ENCODE results near the gene SRPK2.
"Not testable (repeated sequence)": the region's sequence is repeated elsewhere in the genome, so short reads cannot be mapped to it uniquely, and the experiment has no call there.

Gene SRPK2

DNA sequence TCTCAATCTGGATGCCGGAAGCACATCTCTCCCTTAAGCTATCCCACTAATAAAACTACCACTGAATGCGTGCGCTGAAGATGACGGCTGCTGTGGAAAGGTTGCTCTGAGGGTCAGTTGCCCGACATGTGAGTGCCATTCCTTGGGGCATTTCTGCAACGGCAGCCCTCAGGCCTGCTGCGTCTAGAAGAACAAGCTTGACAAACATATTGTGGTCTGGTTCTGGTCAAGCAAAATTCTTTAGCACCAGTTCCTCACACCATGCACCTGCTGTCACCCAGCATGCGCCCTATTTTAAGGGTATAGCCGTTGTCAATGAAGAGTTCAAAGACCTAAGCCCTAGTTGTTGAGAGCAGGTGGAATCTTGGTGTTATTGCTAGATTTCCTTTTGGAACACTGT, 184.2 kb downstream of the SRPK2 start:
- no peak overlapping the region for H3K9ac ChIP-seq (ENCODE audit: low read length)
- no peaks in the 10 kb centered on the region for H3K9me3 ChIP-seq (ENCODE audit: control insufficient read depth, insufficient read depth, low read depth, low read length)
- no peaks in the 10 kb centered on the region for H3K4me1 ChIP-seq (ENCODE audit: control insufficient read depth, insufficient read depth, low read length)
- H3K27me3 ChIP-seq (ENCODE audit: control insufficient read depth, insufficient read depth, low read length), result no peaks in the 10 kb centered on the region
- H3K36me3 ChIP-seq (ENCODE audit: control insufficient read depth, insufficient read depth, low read length), result no peaks in the 10 kb centered on the region
- no peak overlapping the region for H3K4me3 ChIP-seq (ENCODE audit: low read depth, low read length)
- H3K27ac ChIP-seq (ENCODE audit: low read depth, low read length), result no peak overlapping the region

DNA sequence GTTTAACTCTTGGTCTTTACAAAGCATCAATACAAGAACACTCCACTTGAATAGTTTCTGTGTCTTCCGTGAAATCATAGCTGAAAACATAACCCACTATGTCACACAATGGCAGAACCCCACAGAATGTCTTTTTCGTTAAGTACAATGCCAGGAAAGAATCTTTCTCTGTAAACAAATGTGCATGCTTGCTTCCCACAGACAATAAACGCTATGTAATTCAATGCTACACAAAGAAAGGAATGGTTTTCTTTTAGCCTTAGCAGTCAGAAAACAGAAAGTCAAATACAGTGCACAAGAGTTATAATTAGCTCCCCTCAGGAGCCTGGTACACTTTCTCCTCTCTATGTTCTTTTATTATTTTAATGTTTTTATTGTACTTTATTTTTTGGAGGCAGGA, 186.1 kb downstream of the SRPK2 start:
- no peak overlapping the region for H3K9ac ChIP-seq (ENCODE audit: low read length)
- H3K9me3 ChIP-seq (ENCODE audit: control insufficient read depth, insufficient read depth, low read depth, low read length), result no peaks in the 10 kb centered on the region
- H3K4me3 ChIP-seq (ENCODE audit: low read depth, low read length), result no peak overlapping the region
- no peaks in the 10 kb centered on the region for H3K4me1 ChIP-seq (ENCODE audit: control insufficient read depth, insufficient read depth, low read length)
- H3K27ac ChIP-seq (ENCODE audit: low read depth, low read length), result no peak overlapping the region
- no peaks in the 10 kb centered on the region for H3K27me3 ChIP-seq (ENCODE audit: control insufficient read depth, insufficient read depth, low read length)
- no peaks in the 10 kb centered on the region for H3K36me3 ChIP-seq (ENCODE audit: control insufficient read depth, insufficient read depth, low read length)

DNA sequence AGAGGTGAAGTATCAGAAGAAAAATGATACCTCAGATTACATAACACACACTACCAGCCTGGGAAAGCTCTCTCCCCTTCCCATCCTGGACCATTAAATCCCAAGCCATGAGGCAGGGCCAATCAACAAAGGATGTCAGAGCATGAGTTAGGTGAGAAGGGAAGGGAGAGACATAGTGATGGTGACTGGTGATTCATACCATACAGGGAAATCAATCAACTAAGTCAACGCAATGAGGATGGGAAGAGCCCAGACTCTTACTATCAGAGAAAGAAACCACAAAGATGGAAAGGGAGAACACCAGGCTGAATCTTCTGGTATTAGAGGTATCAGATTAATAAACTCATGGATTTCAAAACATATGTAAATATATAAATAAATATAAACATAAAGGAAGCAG, 189.3 kb downstream of the SRPK2 start:
- Histone ChIP-seq H3K4me3 (ENCODE audit: low read depth, low read length) (no peak overlapping the region), H3K36me3 (ENCODE audit: control insufficient read depth, insufficient read depth, low read length) (no peaks in the 10 kb centered on the region), H3K27ac (ENCODE audit: low read depth, low read length) (no peak overlapping the region), H3K9me3 (ENCODE audit: control insufficient read depth, insufficient read depth, low read depth, low read length) (no peaks in the 10 kb centered on the region), H3K4me1 (ENCODE audit: control insufficient read depth, insufficient read depth, low read length) (no peaks in the 10 kb centered on the region), H3K27me3 (ENCODE audit: control insufficient read depth, insufficient read depth, low read length) (no peaks in the 10 kb centered on the region), H3K9ac (ENCODE audit: low read length) (no peak overlapping the region)

DNA sequence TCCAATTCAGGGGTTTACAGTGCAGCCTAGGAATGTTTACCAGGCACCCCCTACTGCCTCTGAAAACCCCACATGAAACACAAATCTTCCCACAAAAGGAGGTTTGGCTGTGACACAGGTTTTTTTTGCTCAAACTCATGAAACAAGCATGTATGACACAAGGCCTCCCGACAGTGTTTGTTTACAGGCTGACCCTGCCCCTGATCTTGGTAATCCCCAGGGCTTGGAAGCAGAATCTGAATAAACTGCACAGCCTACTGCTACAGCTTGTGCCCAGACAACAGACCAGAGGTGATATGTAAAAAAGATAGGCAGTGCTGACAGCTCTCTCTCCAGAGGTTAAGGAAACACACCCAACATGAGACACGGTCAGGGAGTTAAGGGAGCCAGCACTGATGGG, 190.5 kb downstream of the SRPK2 start:
- H3K36me3 ChIP-seq (ENCODE audit: control insufficient read depth, insufficient read depth, low read length), result no peaks in the 10 kb centered on the region
- no peaks in the 10 kb centered on the region for H3K4me1 ChIP-seq (ENCODE audit: control insufficient read depth, insufficient read depth, low read length)
- H3K27me3 ChIP-seq (ENCODE audit: control insufficient read depth, insufficient read depth, low read length), result no peaks in the 10 kb centered on the region
- H3K4me3 ChIP-seq (ENCODE audit: low read depth, low read length), result no peak overlapping the region
- H3K27ac ChIP-seq (ENCODE audit: low read depth, low read length), result no peak overlapping the region
- no peak overlapping the region for H3K9ac ChIP-seq (ENCODE audit: low read length)
- H3K9me3 ChIP-seq (ENCODE audit: control insufficient read depth, insufficient read depth, low read depth, low read length), result no peaks in the 10 kb centered on the region

DNA sequence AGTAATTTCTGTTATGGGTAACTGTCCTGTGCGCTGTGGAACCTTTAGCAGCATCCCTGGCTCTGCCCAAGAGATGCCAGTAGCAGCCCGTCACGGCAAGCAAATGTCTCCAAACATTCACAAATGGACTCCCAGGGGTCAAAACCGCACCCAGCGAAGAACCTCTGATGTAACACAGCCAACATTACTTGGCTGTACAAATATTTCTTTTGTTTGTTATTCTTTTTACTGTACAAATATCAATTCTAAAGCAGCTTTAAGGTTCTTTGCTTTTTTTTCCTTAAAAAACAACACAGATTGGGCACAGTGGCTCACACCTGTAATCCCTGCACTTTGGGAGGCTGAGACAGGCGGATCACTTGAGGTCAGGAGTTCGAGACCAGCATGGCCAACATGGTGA, 192.2 kb downstream of the SRPK2 start:
- no peaks in the 10 kb centered on the region for H3K36me3 ChIP-seq (ENCODE audit: control insufficient read depth, insufficient read depth, low read length)
- H3K27me3 ChIP-seq (ENCODE audit: control insufficient read depth, insufficient read depth, low read length), result no peaks in the 10 kb centered on the region
- no peak overlapping the region for H3K4me3 ChIP-seq (ENCODE audit: low read depth, low read length)
- no peaks in the 10 kb centered on the region for H3K9me3 ChIP-seq (ENCODE audit: control insufficient read depth, insufficient read depth, low read depth, low read length)
- H3K4me1 ChIP-seq (ENCODE audit: control insufficient read depth, insufficient read depth, low read length), result no peaks in the 10 kb centered on the region
- no peak overlapping the region for H3K9ac ChIP-seq (ENCODE audit: low read length)
- no peak overlapping the region for H3K27ac ChIP-seq (ENCODE audit: low read depth, low read length)

DNA sequence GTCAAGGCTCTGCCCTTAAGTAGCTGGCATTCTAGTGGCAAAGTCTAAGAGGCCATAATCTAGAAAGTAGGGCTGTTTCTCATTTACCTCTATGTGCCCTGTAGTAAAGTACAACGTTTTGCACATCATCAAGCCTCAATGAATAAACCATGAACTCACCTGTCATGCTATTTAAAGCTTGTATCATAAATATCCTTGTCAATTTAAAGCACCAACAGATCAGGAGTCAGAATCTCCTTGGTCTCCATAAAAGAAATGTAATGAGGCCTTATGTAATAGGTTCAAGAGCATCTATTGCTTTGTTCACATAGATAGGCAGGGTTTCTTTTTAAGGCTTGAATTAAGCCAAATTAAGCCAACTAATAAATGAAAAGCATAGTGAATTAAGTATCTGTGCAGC, 192.8 kb downstream of the SRPK2 start:
- no peaks in the 10 kb centered on the region for H3K4me1 ChIP-seq (ENCODE audit: control insufficient read depth, insufficient read depth, low read length)
- H3K9me3 ChIP-seq (ENCODE audit: control insufficient read depth, insufficient read depth, low read depth, low read length), result no peaks in the 10 kb centered on the region
- H3K4me3 ChIP-seq (ENCODE audit: low read depth, low read length), result no peak overlapping the region
- H3K27me3 ChIP-seq (ENCODE audit: control insufficient read depth, insufficient read depth, low read length), result no peaks in the 10 kb centered on the region
- H3K27ac ChIP-seq (ENCODE audit: low read depth, low read length), result no peak overlapping the region
- H3K36me3 ChIP-seq (ENCODE audit: control insufficient read depth, insufficient read depth, low read length), result no peaks in the 10 kb centered on the region
- H3K9ac ChIP-seq (ENCODE audit: low read length), result no peak overlapping the region

DNA sequence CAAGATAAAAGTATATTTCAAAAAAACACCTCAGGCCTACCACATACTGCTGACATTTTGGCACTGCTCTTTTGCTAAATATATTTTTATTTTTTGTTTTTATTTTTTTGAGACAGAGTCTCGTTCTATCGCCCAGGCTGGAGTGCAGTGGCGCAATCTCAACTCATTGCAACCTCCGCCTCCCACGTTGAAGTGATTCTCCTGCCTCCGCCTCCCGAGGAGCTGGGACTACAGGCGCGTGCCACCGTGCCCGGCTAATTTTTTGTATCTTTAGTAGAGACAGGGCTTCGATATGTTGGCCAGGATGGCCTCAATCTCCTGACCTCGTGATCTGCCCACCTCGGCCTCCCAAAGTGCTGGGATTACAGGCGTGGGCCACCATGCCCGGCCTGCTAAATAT, 193.8 kb downstream of the SRPK2 start:
- not testable (repeated sequence) for H3K27ac ChIP-seq (ENCODE audit: low read depth, low read length); H3K9me3 ChIP-seq (ENCODE audit: control insufficient read depth, insufficient read depth, low read depth, low read length); H3K9ac ChIP-seq (ENCODE audit: low read length); H3K4me1 ChIP-seq (ENCODE audit: control insufficient read depth, insufficient read depth, low read length); H3K4me3 ChIP-seq (ENCODE audit: low read depth, low read length); H3K27me3 ChIP-seq (ENCODE audit: control insufficient read depth, insufficient read depth, low read length); H3K36me3 ChIP-seq (ENCODE audit: control insufficient read depth, insufficient read depth, low read length)

DNA sequence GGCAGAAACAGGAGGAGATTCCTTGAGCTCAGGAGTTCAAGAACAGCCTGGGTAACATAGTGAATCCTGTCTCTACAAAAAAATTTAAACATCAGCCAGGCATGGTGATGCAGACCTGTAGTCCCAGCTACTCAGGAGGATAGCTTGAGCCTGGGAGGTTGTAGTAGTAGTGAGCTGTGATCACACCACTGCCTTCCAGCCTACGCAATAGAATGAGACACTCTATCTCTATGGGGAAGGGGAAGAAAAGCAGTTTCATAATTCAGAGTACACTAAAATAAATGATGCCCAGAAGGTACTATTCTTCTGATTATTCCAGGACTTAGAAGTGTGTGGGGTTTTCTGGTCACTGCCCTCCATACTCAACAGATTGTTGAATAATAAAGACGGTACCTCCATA, 197.4 kb downstream of the SRPK2 start:
- Histone ChIP-seq H3K27ac (ENCODE audit: low read depth, low read length) (no peak overlapping the region), H3K4me3 (ENCODE audit: low read depth, low read length) (no peak overlapping the region), H3K9me3 (ENCODE audit: control insufficient read depth, insufficient read depth, low read depth, low read length) (no peaks in the 10 kb centered on the region), H3K4me1 (ENCODE audit: control insufficient read depth, insufficient read depth, low read length) (no peaks in the 10 kb centered on the region), H3K27me3 (ENCODE audit: control insufficient read depth, insufficient read depth, low read length) (no peaks in the 10 kb centered on the region), H3K36me3 (ENCODE audit: control insufficient read depth, insufficient read depth, low read length) (no peaks in the 10 kb centered on the region), H3K9ac (ENCODE audit: low read length) (no peak overlapping the region)

DNA sequence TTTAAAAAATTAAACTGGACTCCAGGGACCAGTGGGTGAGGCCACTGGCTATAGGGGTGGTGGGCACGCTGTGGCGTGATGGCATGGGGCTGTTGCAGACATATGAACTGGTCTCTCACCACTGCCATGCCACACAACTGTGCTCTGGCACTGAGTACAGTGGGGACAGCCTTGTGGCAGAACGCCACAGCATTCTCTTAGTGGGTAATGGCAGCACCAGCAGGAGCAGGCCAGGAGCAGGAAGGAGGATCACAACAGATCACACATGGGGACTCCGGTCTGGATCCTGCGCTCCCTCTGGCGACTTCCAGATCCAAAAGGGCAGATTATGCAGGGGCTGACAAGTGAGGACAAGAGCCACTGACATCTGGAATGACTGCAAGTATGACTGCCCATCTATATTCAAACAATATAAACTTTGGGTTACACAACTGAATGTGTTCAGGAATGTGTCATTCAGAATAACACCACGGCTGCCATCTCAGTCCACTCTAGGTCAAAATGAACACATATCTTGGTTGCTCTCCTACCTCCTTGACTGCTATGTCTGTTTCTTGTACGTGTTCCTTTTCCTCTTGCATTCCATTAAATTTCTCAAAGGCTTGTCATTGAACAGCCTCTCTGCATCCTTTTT, 198.7 kb downstream of the SRPK2 start:
- H3K4me1 ChIP-seq (ENCODE audit: control insufficient read depth, insufficient read depth, low read length), result no peaks in the 10 kb centered on the region
- H3K9ac ChIP-seq (ENCODE audit: low read length), result no peak overlapping the region
- H3K36me3 ChIP-seq (ENCODE audit: control insufficient read depth, insufficient read depth, low read length), result no peaks in the 10 kb centered on the region
- no peak overlapping the region for H3K4me3 ChIP-seq (ENCODE audit: low read depth, low read length)
- H3K27ac ChIP-seq (ENCODE audit: low read depth, low read length), result no peak overlapping the region
- no peaks in the 10 kb centered on the region for H3K27me3 ChIP-seq (ENCODE audit: control insufficient read depth, insufficient read depth, low read length)
- H3K9me3 ChIP-seq (ENCODE audit: control insufficient read depth, insufficient read depth, low read depth, low read length), result no peaks in the 10 kb centered on the region

DNA sequence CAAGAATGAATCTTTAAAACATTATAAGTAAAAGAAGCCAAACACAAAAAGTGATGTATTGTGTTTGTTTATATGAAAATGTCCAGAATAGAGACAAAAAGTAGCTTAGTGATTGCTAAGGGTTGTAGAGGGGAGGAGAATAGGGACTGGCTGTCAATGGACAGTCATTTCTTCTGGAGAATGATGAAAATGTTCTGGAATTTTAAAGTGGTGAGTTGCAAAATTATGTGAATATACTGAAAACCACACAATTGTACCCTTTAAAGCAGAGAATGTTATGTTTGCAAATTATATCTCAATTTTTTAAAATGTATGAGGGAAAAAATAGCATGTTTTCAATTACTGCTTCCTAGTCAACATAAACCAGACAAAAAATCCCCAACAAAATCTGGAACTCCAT, 200.5 kb downstream of the SRPK2 start:
- Histone ChIP-seq H3K9ac (ENCODE audit: low read length) (no peak overlapping the region), H3K4me1 (ENCODE audit: control insufficient read depth, insufficient read depth, low read length) (no peaks in the 10 kb centered on the region), H3K4me3 (ENCODE audit: low read depth, low read length) (no peak overlapping the region), H3K27me3 (ENCODE audit: control insufficient read depth, insufficient read depth, low read length) (no peaks in the 10 kb centered on the region), H3K36me3 (ENCODE audit: control insufficient read depth, insufficient read depth, low read length) (no peaks in the 10 kb centered on the region), H3K27ac (ENCODE audit: low read depth, low read length) (no peak overlapping the region), H3K9me3 (ENCODE audit: control insufficient read depth, insufficient read depth, low read depth, low read length) (no peaks in the 10 kb centered on the region)

DNA sequence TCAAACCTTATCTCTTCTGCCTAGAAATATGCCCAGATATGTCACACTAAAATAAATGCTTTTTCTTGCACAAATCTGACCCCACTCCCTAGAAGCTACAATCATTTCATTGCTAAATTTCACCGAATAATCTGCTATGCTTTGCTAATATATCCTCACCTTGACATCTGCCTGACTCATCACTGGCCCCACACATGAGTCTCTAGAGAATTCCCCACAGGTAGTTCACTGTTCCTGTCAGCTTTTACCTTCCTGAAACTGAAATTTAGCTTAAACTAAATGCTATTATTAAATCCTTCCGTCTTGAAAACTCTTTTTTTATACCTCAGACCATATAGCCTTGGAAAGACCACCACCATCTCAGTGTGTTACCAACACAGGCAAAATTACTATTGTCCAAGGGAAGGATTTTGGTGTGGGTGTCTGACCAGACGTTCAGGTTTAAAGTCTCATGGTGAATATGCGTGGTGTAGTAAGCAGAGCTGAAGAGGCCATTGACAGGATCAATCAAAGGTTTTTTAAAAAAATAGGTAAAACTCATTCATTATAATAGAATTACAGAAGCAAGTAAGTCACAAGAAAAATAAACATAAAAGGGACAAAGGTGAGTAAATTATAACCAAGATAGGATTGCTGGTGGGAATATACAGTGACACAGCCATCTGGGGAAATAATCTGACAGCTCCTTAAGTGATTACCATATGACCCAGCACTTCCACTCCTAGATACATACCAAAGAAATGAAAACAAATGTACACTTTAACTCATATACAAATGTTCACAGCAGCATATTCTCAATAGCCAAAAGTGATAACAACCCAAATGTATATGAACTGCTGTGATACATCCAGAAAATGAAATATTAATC, 201.2 kb downstream of the SRPK2 start:
- H3K4me1 ChIP-seq (ENCODE audit: control insufficient read depth, insufficient read depth, low read length), result no peaks in the 10 kb centered on the region
- no peaks in the 10 kb centered on the region for H3K36me3 ChIP-seq (ENCODE audit: control insufficient read depth, insufficient read depth, low read length)
- no peaks in the 10 kb centered on the region for H3K27me3 ChIP-seq (ENCODE audit: control insufficient read depth, insufficient read depth, low read length)
- no peak overlapping the region for H3K9ac ChIP-seq (ENCODE audit: low read length)
- no peaks in the 10 kb centered on the region for H3K9me3 ChIP-seq (ENCODE audit: control insufficient read depth, insufficient read depth, low read depth, low read length)
- no peak overlapping the region for H3K27ac ChIP-seq (ENCODE audit: low read depth, low read length)
- H3K4me3 ChIP-seq (ENCODE audit: low read depth, low read length), result no peak overlapping the region
